GM23248 (cell line): ENCODE measurements around the gene CSNK1G2.

Experiments used
- EZH2 ChIP-seq: fragments of 200-600 bp; sonication (generic); IDR thresholded peaks from 2 replicates; pipeline ENCODE4 v1.6.1; 2018; ENCODE audit warnings: antibody characterized with exemption, mild to moderate bottlenecking; ENCODE audit not compliant: insufficient read depth, poor library complexity, severe bottlenecking
- EZH2phosphoT487 ChIP-seq: fragments of 200-600 bp; sonication (generic); IDR thresholded peaks from 2 replicates; pipeline ENCODE4 v1.6.1; 2018; ENCODE audit warnings: antibody characterized with exemption, moderate library complexity, mild to moderate bottlenecking, low read depth; ENCODE audit not compliant: insufficient read depth

GRCh38 chr19:2015608-2015950 lies 74.6 kb downstream of the CSNK1G2 start, which contains the start of gene BTBD2:
- TF ChIP-seq EZH2 (no peak), EZH2phosphoT487 (no peak)
